Adipocyte (in vitro differentiated cells): ENCODE measurements around the gene GMDS.

ENCODE experiments used
- DNase-seq: peaks from one replicate; pipeline ENCODE4 v3.0.0-alpha.2; 2015; ENCODE audit warnings: low read depth
- H3K27me3 ChIP-seq: replicated peaks from 2 replicates; pipeline ENCODE4 v1.7.0; 2013; ENCODE audit warnings: mild to moderate bottlenecking, low read length, moderate library complexity; ENCODE audit not compliant: control insufficient read depth, insufficient read depth
- H3K36me3 ChIP-seq: 2 replicates; pipeline ENCODE4 v1.7.0; 2013; ENCODE audit warnings: low read length, mild to moderate bottlenecking, moderate library complexity; ENCODE audit not compliant: control insufficient read depth, insufficient read depth, severe bottlenecking
- H3K4me1 ChIP-seq: 2 replicates; pipeline ENCODE4 v1.7.0; 2013; ENCODE audit warnings: mild to moderate bottlenecking, low read length, moderate library complexity; ENCODE audit not compliant: control insufficient read depth, insufficient read depth
- H3K4me3 ChIP-seq: 2 replicates; pipeline ENCODE4 v1.7.0; 2013; ENCODE audit warnings: mild to moderate bottlenecking, low read length, moderate library complexity
- H3K9ac ChIP-seq: 2 replicates; pipeline ENCODE4 v1.7.0; 2013; ENCODE audit warnings: mild to moderate bottlenecking, low read length, moderate library complexity
- H3K9me3 ChIP-seq: 2 replicates; pipeline ENCODE4 v1.7.0; 2013; ENCODE audit warnings: mild to moderate bottlenecking, low read length, moderate library complexity; ENCODE audit not compliant: control insufficient read depth

GMDS gene

DNA sequence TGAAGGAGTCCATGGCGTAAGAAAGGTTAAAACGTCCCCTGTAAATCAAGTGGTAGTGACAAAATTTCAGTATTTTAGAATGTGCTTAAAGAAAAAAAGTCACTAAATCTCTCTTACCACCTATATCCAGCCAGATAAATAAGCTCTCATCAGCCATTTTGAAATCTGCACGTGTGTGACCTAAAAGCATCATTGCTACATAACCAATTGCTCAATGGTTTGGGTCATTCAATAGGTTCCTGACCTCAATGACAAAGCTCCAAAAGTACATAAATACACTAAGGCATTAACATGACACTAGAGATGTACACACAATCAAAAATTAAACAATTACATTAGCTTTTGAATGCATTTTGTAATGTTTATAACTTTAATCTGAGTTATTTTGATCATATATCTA lies 272.4 kb downstream of the GMDS start:
- no peaks in the 10 kb centered on the region for H3K27me3 ChIP-seq
- H3K4me1 ChIP-seq = no peaks in the 10 kb centered on the region
- no peak overlapping the region for H3K9ac ChIP-seq
- H3K4me3 ChIP-seq = no peak overlapping the region
- no peaks in the 10 kb centered on the region for H3K9me3 ChIP-seq
- H3K36me3 ChIP-seq = no peaks in the 10 kb centered on the region
- DNase-seq = no peak

DNA sequence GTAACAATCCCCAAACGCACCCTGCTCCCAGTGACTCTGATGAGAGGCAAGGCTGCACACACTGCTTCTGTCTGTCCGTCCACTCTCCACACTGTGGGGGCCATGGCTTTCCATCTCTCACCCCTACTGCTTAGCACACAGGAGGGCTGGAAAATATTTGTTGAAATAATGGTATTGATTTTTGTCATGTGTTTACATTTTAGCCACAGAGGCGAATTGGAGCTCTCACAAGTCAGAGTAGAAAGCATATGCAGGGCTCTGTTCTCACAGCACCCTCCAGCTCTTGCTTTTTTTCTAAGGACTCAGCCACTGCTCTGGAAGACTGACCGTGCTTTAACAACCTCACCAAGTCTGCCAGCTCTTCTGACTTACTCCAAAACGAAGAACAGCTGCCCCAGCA lies 273.8 kb downstream of the GMDS start:
- DNase-seq = no peak
- Histone ChIP-seq H3K9me3 (no peaks in the 10 kb centered on the region), H3K36me3 (no peaks in the 10 kb centered on the region), H3K4me3 (no peak overlapping the region), H3K4me1 (no peaks in the 10 kb centered on the region), H3K9ac (no peak overlapping the region), H3K27me3 (no peaks in the 10 kb centered on the region)

DNA sequence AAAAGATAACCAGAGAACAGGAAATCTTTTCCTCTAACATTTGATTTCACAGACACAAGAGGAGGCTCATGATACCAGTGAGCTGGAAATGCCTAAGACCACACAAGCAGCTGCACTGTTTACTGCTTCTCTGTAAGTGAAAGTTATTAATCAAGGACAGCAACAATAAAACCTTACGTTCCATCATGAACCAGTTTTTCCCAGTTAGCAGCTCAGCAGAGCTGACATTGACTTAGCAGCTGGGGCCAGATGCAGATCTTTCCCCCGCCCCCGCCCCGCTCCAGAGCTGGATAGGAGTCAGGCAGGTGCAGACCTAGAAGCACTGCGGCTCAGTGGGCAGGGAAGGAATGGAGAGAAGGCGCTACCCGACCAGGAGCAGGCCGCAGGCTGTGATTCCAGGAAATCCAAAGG lies 275.2 kb downstream of the GMDS start:
- Histone ChIP-seq H3K9ac (no peak overlapping the region), H3K27me3 (no peaks in the 10 kb centered on the region), H3K9me3 (no peaks in the 10 kb centered on the region), H3K4me3 (no peak overlapping the region), H3K36me3 (no peaks in the 10 kb centered on the region), H3K4me1 (no peaks in the 10 kb centered on the region)
- DNase-seq = no peak

DNA sequence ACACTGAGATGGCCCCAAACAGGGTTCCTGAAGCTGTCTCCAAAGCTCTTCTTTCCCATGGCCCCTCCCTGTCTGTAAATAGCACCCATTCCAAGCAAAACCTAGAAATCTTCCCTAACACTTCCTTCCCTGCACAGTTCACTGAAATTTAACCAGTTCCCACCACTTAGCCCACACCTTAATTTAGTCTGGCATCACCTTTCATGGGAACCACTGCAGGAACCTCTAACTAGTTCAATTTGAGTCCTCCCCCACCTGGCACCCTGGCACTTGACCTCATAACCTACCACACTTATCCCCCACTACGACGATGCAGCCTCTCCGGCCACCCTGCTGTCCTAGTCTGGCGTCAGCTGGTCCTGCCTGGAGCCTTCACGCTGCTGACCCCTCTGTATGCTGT lies 278.7 kb downstream of the GMDS start:
- Histone ChIP-seq H3K4me1 (no peaks in the 10 kb centered on the region), H3K4me3 (no peak overlapping the region), H3K27me3 (no peaks in the 10 kb centered on the region), H3K9ac (no peak overlapping the region), H3K9me3 (no peaks in the 10 kb centered on the region), H3K36me3 (no peaks in the 10 kb centered on the region)
- no peak for DNase-seq

DNA sequence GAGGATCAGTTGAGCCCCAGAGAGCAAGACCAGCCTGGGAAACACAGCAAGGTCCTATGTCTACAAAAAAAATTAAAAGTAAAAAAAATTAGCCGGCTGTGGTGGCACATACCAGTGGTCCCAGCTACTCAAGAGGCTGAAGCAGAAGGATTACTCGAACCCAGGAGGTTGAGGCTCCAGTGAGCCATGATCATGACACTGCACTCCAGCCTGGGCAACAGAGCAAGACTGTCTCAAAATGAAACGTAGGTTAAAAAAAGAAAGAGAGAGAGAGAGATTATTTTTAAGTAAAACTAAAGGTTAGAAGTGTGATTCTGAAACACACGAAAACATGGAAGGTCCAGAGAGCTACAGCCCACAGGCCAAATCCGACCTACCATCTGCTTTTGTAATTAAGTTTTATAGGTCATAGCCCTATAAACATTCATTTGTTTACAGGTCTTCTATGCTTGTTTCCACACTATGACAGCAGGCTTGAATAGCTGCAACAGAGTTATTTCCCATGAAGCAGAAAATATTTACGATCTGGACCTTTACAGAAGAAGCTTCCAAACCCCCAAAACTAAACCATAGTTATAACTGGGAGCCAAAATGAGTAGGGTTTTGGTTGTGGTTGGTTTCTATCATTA lies 279.7 kb downstream of the GMDS start:
- Histone ChIP-seq H3K4me1 (no peaks in the 10 kb centered on the region), H3K9me3 (no peaks in the 10 kb centered on the region), H3K4me3 (no peak overlapping the region), H3K9ac (no peak overlapping the region), H3K36me3 (no peaks in the 10 kb centered on the region), H3K27me3 (no peaks in the 10 kb centered on the region)
- DNase-seq = no peak

GRCh38 chr6:1963596-1963995 lies 281.8 kb downstream of the GMDS start:
- Histone ChIP-seq H3K4me3 (no peak overlapping the region), H3K9ac (no peak overlapping the region), H3K4me1 (no peaks in the 10 kb centered on the region), H3K27me3 (no peaks in the 10 kb centered on the region), H3K36me3 (no peaks in the 10 kb centered on the region), H3K9me3 (no peaks in the 10 kb centered on the region)
- no peak for DNase-seq

DNA sequence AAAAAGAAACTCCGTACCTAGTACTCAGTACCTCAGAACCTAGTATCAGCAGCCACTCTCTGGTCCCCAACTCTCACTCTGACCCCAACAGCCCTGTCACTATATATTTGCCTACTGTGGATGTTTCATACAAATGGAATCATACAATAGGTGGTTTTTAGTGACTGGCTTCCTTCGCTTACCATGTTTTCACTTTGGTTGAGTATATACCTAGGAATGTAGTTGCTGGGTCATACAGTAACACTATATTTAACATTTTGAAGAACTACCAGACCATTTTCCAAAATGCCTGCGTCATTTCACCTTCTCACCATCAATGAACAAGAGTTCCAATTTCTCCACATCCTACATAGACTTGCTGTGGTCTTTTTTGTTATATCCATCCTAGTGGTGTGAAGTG lies 283.2 kb downstream of the GMDS start:
- Histone ChIP-seq H3K36me3 (no peaks in the 10 kb centered on the region), H3K4me3 (no peak overlapping the region), H3K9ac (no peak overlapping the region)

DNA sequence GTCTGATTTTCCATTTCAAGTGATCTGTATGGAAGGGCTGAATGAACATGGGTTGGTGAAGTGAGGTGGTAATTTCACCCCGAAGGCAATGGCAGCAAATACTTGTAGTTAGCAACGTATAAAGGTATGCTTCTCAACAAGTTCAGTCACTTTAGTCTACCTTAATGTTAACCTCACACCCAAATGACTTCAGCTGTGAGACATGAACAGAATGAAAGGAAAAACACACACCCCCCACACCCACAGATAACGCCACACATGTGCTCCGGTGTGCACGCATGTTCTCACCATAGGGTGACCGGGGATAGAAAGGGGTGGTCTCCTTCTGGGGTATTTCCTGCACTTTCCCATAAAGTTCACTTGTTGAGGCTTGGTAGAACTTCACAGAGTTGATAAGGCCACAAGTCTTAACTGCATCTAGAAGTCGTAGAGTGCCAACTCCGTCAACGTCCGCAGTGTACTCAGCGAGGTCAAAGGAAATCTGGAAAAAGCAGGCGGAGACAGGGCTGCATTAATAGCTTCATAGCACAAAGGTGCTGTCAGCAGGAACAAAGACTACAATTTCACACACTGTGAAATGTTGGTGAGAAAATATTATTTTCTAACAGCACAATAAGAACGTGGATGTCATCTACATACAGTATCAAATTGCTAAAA lies 284.8 kb downstream of the GMDS start:
- DNase-seq = no peak

More for the DNA sequence above, 283.2 kb downstream of the GMDS start:
- H3K4me1 ChIP-seq = no peaks in the 10 kb centered on the region
- H3K9me3 ChIP-seq = no peaks in the 10 kb centered on the region
- DNase-seq = peak; percentile 4
- no peaks in the 10 kb centered on the region for H3K27me3 ChIP-seq

DNA sequence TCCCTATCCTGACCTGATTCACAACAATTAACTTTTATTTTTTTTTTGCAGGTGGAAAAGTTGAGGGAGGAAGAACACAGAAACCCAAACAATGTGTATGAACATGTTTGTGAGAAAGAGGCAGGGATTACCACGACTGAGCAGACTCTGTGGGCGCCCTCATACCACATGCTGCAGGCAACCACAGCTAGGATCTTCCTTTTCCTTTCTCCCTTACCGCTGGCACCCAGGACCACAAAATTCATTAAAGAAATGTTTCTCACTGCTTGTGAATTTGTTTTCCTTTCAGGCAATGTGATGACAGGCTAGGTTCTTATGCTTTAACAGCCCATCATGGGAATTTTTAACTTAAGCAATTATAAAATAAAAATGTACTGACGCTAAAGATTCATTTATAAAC lies 287.1 kb downstream of the GMDS start:
- H3K9me3 ChIP-seq = no peaks in the 10 kb centered on the region
- DNase-seq = no peak
- no peak overlapping the region for H3K9ac ChIP-seq
- no peaks in the 10 kb centered on the region for H3K27me3 ChIP-seq
- no peaks in the 10 kb centered on the region for H3K4me1 ChIP-seq
- no peak overlapping the region for H3K4me3 ChIP-seq
- H3K36me3 ChIP-seq = no peaks in the 10 kb centered on the region

More for the DNA sequence above, 284.8 kb downstream of the GMDS start:
- Histone ChIP-seq H3K9ac (no peak overlapping the region), H3K27me3 (no peaks in the 10 kb centered on the region), H3K4me1 (no peaks in the 10 kb centered on the region), H3K9me3 (no peaks in the 10 kb centered on the region), H3K36me3 (no peaks in the 10 kb centered on the region), H3K4me3 (no peak overlapping the region)

DNA sequence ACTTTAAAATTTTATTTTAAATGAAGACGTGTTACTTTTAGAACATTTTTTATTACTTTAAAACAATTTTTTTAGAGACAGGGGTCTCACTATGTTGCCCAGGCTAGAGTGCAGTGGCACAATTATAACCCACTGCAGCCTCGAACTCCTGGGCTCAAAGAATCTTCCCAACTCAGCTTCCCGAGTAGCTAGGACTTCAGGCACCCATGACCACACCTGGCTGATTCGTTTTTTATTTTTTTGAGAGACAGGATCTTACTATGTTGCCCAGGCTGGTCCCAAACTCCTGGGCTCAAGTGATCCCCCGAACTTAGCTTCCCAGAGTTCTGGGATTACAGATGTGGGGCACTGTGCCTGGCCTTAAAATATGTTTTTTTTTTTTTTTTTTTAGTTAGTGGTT lies 287.7 kb downstream of the GMDS start:
- no peak overlapping the region for H3K4me3 ChIP-seq
- H3K27me3 ChIP-seq = no peaks in the 10 kb centered on the region
- no peaks in the 10 kb centered on the region for H3K4me1 ChIP-seq
- H3K36me3 ChIP-seq = no peaks in the 10 kb centered on the region
- H3K9ac ChIP-seq = no peak overlapping the region
- DNase-seq = no peak
- no peaks in the 10 kb centered on the region for H3K9me3 ChIP-seq

DNA sequence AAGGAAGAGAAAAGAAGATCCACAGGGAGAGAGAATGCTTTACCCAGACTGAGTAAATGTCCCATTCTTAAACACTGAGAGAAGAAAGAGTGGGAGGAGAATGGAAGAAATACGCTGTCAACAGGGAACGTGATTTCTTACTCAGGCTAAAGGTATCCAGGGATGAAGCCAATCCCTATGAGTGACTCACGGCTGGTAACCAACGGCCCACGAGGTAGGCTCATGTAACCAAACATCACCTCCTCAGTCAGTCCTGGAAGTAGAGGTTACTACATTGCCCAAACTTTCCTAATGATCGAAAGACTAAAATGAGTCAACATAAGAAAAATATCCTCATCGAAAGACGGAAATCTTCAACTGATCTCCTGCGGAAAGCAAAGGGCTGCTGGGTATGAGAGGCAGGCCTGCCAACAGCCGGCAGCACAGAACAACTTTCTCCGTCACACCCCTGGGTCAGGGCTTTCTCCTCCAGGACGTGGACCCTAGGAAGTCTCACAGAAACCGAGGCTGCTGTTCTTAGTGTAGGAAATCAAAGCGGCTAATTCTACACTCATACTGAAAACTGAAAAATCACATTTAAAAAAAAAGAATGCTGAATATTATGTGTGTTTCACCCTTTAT lies 292.6 kb downstream of the GMDS start:
- Histone ChIP-seq H3K4me1 (no peaks in the 10 kb centered on the region), H3K36me3 (no peaks in the 10 kb centered on the region), H3K9me3 (no peaks in the 10 kb centered on the region), H3K9ac (no peak overlapping the region), H3K4me3 (no peak overlapping the region), H3K27me3 (no peaks in the 10 kb centered on the region)
- peak; percentile 89 for DNase-seq
